Right lobe of liver (tissue), 6 donors: ENCODE results near the gene CPNE7. TPM values are rescaled to one million over a fixed set of nuclear protein-coding genes. Genes with fewer than 3 reads are reported as not detected.

Experiments used
- ATAC-seq, 4 donors: fragments of 200-7000 bp; cut with Tn5 transposase; one replicate each; pipeline ENCODE4 v1.9.1; 2020; ENCODE audit warnings: mild to moderate bottlenecking in 4 of 4, moderate library complexity in 4 of 4
- DNase-seq, 3 donors: peaks; one replicate each; pipeline ENCODE4 v3.0.0-alpha.2; 2020
- H3K27ac ChIP-seq, 3 donors: fragments of 200-600 bp; one replicate each; pipeline ENCODE4 v1.8.0; 2022
- H3K27me3 ChIP-seq, 2 donors: fragments of 200-600 bp; one replicate each; pipeline ENCODE4 v1.8.0; 2022
- H3K36me3 ChIP-seq, 4 donors: fragments of 200-600 bp; sonication (generic) in 1 of 4; one replicate each; pipeline versions ENCODE4 v1.5.1 to v1.8.0; 2017 to 2022; ENCODE audit warnings: control low read depth in 1 of 4
- H3K4me1 ChIP-seq, 4 donors: fragments of 200-600 bp; sonication (generic) in 1 of 4; one replicate each; pipeline versions ENCODE4 v1.5.1 to v1.8.0; 2017 to 2022; ENCODE audit warnings: control low read depth in 1 of 4
- H3K4me3 ChIP-seq, 3 donors: fragments of 200-600 bp; one replicate each; pipeline ENCODE4 v1.8.0; 2022
- H3K9me3 ChIP-seq, 4 donors: fragments of 200-600 bp; sonication (generic) in 1 of 4; one replicate each; pipeline versions ENCODE4 v1.5.1 to v1.8.0; 2017 to 2022; ENCODE audit warnings: control low read depth in 1 of 4
- POLR2A ChIP-seq: fragments of 450-650 bp; IDR thresholded peaks from one replicate; pipeline ENCODE4 v1.6.1; 2017; ENCODE audit warnings: antibody characterized with exemption, mild to moderate bottlenecking
- WGBS: methylation state at CpG from one replicate; pipeline ENCODE4 v1.1.6; 2018; ENCODE audit warnings: low coverage, low lambda C conversion rate; ENCODE audit not compliant: insufficient coverage; ENCODE audit errors: missing lambda C conversion rate; 5-methylcytosine and 5-hydroxymethylcytosine counted together
- intact Hi-C, 2 donors: fragments of 100-400 bp; cut with DNase I; formaldehyde crosslinking; loops; one replicate each; pipeline versions ENCODE4 v1.11.2 to v1.14.1; 2022
- total RNA-seq, 6 experiments: library from RNA; depleted of rRNA in 2 of 6; stranded (reverse); fragments of >200 nt in 2 of 6; fragmentation: NEBNext Ultra II Directional in 3 of 6; extraction: Animal tissue kit (Norgen Biotek cat#: 25700) in 3 of 6; gene quantifications; one replicate each; pipeline versions ENCODE4 v1.1.0 to v1.2.4, GENCODE V29; 2016 to 2023
- TF ChIP-seq, protein P1 (sequence below), 4 donors: fragments of 200-600 bp in 3 of 4; fragments of 450-650 bp in 1 of 4; IDR thresholded peaks; one replicate each; pipeline versions ENCODE4 v1.5.1 to v1.8.0; 2016 to 2022; ENCODE audit warnings: antibody characterized with exemption in 4 of 4, mild to moderate bottlenecking in 2 of 4
- donor health status: DM: no; HTN: yes; CAD: no.
- donor health status: DM: no; HTN: no; CAD: no.
- donor health status: DM: no; HTN: no; CAD: no.
- donor health status: DM: no; HTN: yes; CAD: no.
- donor health status: DM: no; HTN: yes; CAD: no.

Gene CPNE7
- total RNA-seq, 6 experiments from 2014 or later: 0.33 to 3.7 (median 0.77) TPM

DNA sequence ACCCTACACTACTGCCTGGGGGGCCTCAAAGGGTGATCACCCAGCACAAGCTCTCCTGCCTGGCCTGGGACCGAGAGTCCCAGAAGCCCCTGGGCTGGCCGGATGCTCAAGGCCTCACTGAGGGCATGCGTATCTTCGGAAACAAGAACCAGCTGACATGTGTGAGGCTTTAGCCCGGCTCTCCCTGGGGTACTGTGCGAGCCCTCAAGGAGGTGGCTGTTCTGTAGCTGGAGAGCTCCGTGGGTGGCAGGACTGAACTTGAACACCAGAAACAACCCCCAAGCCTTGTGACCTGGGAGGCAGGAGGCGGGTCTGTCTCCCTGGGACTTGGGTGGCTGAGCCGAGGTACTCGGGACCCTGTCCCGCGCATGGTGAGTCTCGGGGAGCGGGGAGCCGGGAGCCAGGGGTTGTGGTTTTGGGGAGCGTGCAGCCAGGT is 44.9 kb downstream of the CPNE7 start:
- H3K4me1 ChIP-seq: no peaks in the 10 kb centered on the region
- WGBS: 79% methylated on average over 5 of the region's 16 CpGs
- H3K27me3 ChIP-seq: no peaks in the 10 kb centered on the region
- H3K36me3 ChIP-seq: no peaks in the 10 kb centered on the region
- intact Hi-C loops: no loop called here
- no peaks in the 10 kb centered on the region for H3K9me3 ChIP-seq
- no peak overlapping the region for H3K4me3 ChIP-seq
- DNase-seq (no peak), ATAC-seq (no peak)
- H3K27ac ChIP-seq: no peak overlapping the region
- no peak for TF ChIP-seq POLR2A
- TF ChIP-seq, protein P1, sequence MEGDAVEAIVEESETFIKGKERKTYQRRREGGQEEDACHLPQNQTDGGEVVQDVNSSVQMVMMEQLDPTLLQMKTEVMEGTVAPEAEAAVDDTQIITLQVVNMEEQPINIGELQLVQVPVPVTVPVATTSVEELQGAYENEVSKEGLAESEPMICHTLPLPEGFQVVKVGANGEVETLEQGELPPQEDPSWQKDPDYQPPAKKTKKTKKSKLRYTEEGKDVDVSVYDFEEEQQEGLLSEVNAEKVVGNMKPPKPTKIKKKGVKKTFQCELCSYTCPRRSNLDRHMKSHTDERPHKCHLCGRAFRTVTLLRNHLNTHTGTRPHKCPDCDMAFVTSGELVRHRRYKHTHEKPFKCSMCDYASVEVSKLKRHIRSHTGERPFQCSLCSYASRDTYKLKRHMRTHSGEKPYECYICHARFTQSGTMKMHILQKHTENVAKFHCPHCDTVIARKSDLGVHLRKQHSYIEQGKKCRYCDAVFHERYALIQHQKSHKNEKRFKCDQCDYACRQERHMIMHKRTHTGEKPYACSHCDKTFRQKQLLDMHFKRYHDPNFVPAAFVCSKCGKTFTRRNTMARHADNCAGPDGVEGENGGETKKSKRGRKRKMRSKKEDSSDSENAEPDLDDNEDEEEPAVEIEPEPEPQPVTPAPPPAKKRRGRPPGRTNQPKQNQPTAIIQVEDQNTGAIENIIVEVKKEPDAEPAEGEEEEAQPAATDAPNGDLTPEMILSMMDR (IDR thresholded peaks at IDR 0.05): no peak

DNA sequence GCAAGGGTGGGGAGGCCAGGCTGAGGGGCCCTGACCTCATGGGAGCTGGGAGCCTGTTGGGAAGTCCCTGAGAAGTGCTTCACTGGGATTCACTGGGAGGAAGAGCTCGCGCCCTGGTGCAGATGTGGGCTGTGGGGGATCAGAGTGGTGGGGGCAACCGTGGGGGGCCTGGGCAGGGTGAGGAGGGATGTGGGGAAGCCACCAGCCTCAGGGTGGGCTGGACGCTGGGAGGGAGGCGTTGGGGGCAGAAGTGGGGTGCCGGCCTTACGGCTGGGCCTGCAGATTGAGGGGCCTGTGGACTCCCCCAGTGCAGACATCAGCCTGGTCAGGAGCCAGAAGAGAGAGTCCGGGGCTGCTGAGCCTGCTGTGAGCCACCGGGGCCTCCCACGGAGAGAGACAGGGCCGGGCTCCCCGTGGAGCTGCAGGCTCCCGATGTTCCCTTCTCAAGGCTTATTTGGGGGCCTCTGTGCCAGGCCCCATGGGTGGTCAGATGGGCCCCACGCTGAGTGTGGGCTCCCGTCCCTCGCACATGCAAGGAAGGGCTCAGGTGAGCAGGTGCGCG is 45.7 kb downstream of the CPNE7 start:
- H3K4me3 ChIP-seq: no peak overlapping the region
- no peak overlapping the region for H3K27ac ChIP-seq
- intact Hi-C loops: no loop called here
- no peak for DNase-seq
- no peaks in the 10 kb centered on the region for H3K4me1 ChIP-seq
- no peaks in the 10 kb centered on the region for H3K27me3 ChIP-seq
- no peaks in the 10 kb centered on the region for H3K9me3 ChIP-seq
- WGBS: 80% methylated on average over 1 of the region's 18 CpGs
- no peaks in the 10 kb centered on the region for H3K36me3 ChIP-seq
- ATAC-seq: no peak
- TF ChIP-seq POLR2A: no peak
- TF ChIP-seq, protein P1 (IDR thresholded peaks at IDR 0.05): no peak

DNA sequence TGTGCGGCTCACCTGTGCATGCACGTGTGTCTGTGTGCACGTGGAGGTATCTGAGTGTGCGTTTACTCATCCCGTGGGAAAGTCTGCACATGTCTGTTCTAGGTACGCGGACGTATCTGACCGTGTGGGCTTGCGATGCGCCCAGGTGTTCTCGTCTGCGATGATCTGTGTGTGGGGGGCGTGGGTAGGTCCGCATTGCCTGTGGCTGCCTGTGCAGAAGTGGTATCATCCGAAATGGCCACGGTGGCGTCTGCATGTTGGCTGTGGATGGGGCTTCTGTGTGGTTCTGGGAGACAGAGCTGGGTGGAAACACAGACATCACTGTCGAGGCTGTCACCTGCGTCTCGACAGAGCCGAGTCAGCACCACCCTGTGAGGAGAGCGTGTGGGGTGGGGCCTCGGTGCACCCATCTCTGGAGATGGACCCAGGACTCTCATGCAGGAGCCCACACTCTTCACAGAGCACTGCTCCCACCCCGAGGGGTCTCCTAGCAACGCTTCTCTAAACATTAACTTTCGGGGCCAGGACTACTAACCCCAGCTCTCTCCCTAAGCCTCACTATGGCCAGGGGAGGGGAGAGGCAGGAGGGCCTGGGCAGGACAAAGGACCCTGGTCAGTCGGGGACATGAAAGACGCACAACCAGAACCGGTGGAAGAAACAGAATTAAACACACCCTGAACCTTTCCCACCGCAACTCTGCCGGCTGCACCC is 46.3 kb downstream of the CPNE7 start:
- no peaks in the 10 kb centered on the region for H3K36me3 ChIP-seq
- intact Hi-C loops: no loop called here
- no peak overlapping the region for H3K4me3 ChIP-seq
- H3K4me1 ChIP-seq: no peaks in the 10 kb centered on the region
- 37% methylated on average over 4 of the region's 32 CpGs for WGBS
- no peaks in the 10 kb centered on the region for H3K27me3 ChIP-seq
- H3K9me3 ChIP-seq: no peaks in the 10 kb centered on the region
- no peak for TF ChIP-seq POLR2A
- TF ChIP-seq, protein P1 (IDR thresholded peaks at IDR 0.05): no peak
- H3K27ac ChIP-seq: no peak overlapping the region
- ATAC-seq (no peak), DNase-seq (no peak)

DNA sequence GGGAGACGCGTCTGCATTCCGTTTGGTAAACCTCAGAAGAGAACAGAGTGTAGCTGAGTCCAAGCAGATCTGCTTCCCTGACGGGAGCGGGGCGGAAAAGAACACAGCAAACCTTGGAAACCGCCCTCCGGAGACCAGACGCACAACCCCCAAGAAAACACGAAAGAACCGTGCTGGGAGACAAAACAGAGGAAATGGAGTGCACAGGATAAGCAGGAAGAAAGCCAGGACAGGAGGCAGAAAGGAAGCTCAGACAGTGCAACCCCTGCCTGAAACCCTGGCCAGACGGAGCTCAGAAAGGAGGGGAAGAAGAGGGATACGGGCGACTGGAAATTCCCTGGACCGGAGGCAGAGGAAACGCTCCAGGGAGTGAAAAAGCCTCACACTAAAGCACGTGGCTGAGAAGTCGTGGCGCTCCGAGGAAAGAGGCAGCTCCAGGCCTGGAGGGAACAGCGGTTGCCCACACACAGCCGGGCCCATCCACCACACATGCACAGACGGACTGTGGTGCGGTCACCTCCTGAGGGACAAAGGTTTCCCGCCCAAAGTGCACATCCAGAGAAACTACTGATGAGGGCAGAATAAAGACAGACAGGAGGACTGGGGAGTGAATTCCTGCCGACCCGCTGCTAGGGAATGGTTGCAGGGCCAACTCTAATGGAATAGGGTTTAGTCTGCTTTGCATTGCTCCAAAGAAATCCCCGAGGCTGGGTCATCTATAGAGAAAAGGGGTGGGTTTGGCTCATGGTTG is 48.1 kb downstream of the CPNE7 start:
- no peak overlapping the region for H3K27ac ChIP-seq

More for the DNA sequence above, 48.1 kb downstream of the CPNE7 start:
- DNase-seq (no peak), ATAC-seq (peak; percentile 38 to 63 (median 57))
- H3K9me3 ChIP-seq: no peaks in the 10 kb centered on the region
- H3K36me3 ChIP-seq: no peaks in the 10 kb centered on the region
- WGBS: 43% methylated on average over 24 of the region's 28 CpGs
- no peak overlapping the region for H3K4me3 ChIP-seq
- intact Hi-C loops: no loop called here
- H3K27me3 ChIP-seq: no peaks in the 10 kb centered on the region
- TF ChIP-seq, protein P1 (IDR thresholded peaks at IDR 0.05): no peak
- no peak for TF ChIP-seq POLR2A
- no peaks in the 10 kb centered on the region for H3K4me1 ChIP-seq
